GM19238 (cell line): ENCODE measurements around the gene DOCK1.

Source experiments
- DNase-seq: peaks from one replicate; pipeline ENCODE4 v3.0.0; 2011; ENCODE audit warnings: low spot score; ENCODE audit not compliant: insufficient read length

Gene DOCK1

GRCh38 chr10:127386606-127387327 is 481.5 kb downstream of the DOCK1 start:
- no peak for DNase-seq

DNA sequence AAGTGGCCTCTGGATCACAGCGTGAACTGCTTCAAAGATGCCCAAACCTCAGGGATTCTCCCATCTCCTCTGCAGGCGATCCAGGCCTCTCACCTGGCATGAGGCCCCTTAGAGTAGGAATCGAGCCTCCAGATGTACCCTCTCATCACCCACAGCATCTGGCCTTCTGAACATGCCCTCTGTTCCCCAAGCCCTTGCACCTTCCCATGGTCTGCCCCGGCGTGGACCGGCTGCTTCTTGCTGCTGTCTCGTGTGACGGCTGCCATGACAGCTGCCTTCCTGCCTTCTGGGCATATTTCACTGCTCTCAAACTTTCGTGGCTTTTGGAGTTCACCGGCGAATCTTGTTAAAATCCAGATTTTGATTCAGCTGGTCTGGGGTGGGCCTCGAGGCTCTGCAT is 486.6 kb downstream of the DOCK1 start:
- DNase-seq: no peak

DNA sequence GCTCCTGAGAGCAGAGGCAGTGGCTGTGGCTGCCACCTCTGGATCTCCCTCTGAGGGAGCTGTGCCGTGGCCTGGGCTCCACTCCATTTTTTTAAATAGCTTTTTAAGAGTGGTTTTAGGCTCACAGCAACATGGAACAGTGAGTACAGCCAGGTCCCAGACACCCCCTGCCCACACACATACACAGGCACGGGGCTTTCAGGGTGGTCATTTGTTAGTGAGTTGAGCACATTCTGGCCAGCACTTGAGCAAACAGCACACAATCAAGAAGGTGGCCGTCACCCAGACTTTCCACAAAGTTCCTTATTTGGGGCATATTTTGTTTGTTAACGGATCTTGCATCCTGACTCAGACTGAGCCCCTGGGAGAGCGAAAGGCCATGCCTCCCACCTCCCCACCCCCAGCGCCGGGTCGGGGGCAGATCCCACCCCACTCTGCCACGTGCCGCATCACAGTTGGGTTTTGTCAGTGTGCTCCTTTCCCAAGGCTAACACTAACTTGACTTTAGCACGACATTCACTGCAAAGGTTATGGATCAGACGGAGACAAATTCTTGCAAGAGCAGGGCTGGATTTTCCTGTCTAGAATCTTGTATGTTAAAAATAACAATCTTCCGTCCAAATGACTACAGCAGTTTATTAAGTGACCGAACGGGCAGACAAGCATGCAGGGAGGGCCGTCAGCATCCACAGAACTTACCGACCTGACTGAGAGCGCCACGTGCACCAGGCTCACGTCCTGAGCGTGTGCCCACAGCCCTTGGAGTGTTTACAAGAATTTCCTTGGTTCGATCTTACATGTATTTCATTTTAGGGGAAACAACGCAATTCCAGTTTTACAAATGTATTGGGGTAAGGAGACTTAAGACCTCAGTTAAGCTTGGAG is 487.4 kb downstream of the DOCK1 start:
- no peak for DNase-seq

- no peak for DNase-seq
Observed at GRCh38 chr10:127398140-127398970, 493.1 kb downstream of the DOCK1 start.

DNA sequence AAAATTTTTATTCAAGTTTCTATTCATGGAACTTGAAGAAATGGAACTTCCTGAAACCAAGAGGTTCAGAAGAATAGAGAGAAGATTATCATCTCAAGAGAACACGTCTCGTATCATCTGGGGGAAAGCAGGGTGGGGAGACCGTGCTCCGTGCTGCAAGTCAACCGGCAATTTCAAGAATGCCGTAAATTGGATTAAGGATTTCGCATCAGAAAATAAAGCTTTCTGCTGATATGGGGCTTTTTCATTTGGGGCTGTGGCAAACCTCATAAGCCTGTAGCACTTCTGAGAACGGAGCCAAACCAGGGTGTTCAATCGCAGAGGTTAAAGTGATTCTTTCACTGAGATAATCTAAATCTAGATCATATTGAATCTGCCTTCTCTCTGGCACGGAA is 493.7 kb downstream of the DOCK1 start:
- DNase-seq: no peak

- no peak for DNase-seq
Observed at GRCh38 chr10:127399668-127400067, 494.4 kb downstream of the DOCK1 start.

- no peak for DNase-seq
Observed at GRCh38 chr10:127400216-127400615, 495.0 kb downstream of the DOCK1 start.

DNA sequence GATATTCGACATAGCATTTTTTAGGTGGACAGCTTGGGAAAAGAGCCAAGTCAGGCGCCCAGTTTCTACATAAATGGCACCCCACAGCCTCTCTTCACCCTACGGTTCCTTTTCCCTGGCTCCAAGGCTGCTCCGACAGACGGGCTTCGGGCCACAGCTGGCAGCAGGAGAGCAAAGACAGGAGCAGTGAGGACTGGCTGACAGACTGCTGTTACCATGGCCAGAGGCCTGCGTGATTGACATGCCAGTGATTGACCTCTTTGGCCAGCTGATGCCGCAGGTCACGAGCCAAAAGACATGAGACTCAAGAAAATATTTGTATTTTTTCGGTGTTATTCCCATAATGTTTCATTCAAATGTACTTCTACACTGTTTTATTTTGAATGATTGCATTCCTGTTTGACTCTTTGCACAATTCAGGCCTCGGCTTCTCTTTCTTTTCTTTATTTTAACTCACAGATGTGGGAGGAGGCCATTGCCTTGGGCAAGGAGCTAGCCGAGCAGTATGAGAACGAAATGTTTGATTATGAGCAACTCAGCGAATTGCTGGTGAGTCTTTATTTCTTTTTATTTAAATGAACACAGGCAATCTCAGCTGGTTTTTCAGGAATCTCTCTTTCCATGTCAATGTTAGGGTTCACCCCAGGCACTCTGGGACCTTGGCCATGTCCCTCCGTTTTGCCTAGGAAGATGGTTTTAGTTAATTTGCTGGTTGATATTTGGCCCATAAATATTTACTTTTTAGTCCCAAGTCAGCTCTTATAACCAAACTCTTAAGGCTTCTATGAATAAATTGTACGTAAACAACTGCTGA is 497.6 kb downstream of the DOCK1 start:
- no peak for DNase-seq

- no peak for DNase-seq
Observed at GRCh38 chr10:127405221-127405620, 500.0 kb downstream of the DOCK1 start.

GRCh38 chr10:127406018-127406550 is 500.9 kb downstream of the DOCK1 start:
- no peak for DNase-seq

GRCh38 chr10:127407551-127407950 is 502.3 kb downstream of the DOCK1 start:
- DNase-seq: no peak

DNA sequence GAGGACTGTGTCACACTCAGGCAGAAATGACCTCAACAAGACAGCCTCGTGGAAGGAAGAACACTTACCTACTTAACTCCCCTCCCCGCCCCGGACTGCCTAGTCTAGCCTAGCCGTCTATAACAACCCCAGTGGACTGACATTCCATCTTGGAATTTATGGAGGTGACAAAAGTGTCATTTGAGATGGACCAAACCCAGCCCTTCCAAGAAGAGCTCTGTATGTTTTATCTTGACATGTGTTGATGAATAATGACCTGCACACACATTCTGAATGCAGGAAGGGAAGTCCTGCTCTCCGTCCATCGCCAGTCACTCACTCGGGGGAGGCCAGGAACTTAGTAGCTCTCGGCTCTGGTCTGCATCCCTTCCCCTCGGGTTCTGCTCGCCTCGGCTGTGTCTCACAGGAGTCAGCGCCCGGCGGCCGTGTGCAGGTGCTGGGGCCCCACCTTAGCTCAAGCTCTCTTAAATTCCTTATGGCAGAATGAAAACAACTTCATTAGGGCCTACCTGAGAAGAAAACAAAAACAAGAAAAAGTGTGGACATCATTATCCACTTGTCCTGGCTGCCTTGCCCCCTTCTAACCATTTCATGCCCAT is 503.0 kb downstream of the DOCK1 start:
- DNase-seq: no peak

DNA sequence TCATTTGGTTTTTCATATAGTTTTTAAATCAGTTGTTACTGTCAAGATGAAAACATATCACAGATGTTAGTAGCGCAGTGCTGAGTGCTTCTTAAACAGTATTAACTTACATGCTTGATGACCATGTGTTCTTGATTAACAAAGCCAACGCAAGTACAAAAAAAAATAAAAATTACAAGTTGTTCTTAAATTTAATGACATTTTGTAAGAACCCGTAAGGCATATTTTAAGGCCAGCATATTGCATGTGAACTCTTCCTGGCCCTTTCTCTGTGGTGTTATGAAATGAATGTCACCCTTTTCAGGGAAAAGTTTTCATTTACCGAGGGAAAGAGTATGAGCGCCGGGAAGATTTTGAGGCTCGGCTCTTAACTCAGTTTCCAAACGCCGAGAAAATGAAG is 503.5 kb downstream of the DOCK1 start:
- no peak for DNase-seq

- no peak for DNase-seq
Observed at GRCh38 chr10:127410030-127410429, 504.8 kb downstream of the DOCK1 start.

DNA sequence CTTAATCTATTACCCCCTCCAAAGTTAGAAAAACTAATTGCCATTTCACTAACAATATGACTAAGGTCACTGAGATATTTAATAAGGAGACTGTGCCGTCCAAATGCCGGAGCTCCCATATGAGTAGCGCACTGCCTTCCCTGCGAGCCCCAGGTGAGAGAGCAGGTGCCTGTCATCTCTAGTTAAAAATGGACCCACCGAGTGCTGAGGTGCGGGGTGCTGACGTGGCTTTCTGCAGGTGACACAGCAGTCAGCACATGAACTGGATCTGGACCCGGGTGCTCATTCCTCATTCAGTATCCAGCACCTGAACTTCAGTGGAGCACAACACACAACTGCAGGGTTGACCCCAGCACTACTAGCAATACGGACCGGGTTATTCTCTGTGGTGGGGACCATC is 505.8 kb downstream of the DOCK1 start:
- DNase-seq: no peak

- DNase-seq: no peak
Observed at GRCh38 chr10:127413326-127413725, 508.1 kb downstream of the DOCK1 start.

- DNase-seq: no peak
Observed at GRCh38 chr10:127414024-127414423, 508.8 kb downstream of the DOCK1 start.

- no peak for DNase-seq
Observed at GRCh38 chr10:127415116-127415515, 509.9 kb downstream of the DOCK1 start.

GRCh38 chr10:127415901-127416581 is 510.8 kb downstream of the DOCK1 start:
- DNase-seq: no peak

DNA sequence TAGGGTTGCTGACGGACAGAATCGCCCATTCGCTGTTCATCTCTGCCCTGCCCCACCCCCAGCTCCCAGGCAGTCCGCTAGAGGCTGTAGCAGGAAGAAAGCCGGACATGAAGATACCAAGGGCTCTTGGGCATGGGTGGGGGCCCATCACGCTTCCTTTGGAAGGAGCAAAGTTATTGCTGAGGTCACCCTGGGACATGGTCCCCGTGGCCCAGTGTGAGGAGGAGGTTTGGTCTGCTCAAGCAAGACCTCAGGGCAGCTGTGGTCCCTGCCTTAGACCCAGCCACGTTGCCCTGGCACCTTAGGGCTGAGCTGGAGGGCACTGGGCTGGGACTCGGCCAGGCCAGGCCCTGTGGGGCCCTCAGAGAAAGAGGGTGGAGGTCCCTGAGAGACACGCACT is 511.8 kb downstream of the DOCK1 start:
- DNase-seq: no peak
